B cell (primary cell): ENCODE measurements around the gene EHMT2. TPM values are rescaled to one million over a fixed set of nuclear protein-coding genes. Genes with fewer than 3 reads are reported as not detected.

Experiments
- ATAC-seq: fragments of 200-7000 bp; cut with Tn5 transposase; one replicate; pipeline ENCODE4 v1.10.0; 2021; ENCODE audit warnings: low read depth, mild to moderate bottlenecking, moderate number of reproducible peaks, moderate library complexity
- CTCF ChIA-PET: fragments of 350-600 bp; sonication (Branson Sonifier 250); formaldehyde crosslinking; loops from one replicate; lab custom pipeline; 2021; ENCODE audit warnings: antibody characterized with exemption, inconsistent platforms; lab: Charles Lee
- POLR2A ChIA-PET: fragments of 350-600 bp; sonication (Branson Sonifier 250); formaldehyde crosslinking; loops from one replicate; lab custom pipeline; 2021; ENCODE audit warnings: antibody characterized with exemption; lab: Charles Lee
- DNase-seq: peaks from one replicate; pipeline ENCODE4 v3.0.0; 2013
- H2AFZ ChIP-seq: 2 replicates; pipeline ENCODE4 v1.6.1; 2012; ENCODE audit warnings: mild to moderate bottlenecking, low read depth, low read length; ENCODE audit not compliant: insufficient read depth, poor library complexity, severe bottlenecking
- H3K27ac ChIP-seq, 2 donors: 1 replicate in 1 of 2; 2 replicates in 1 of 2; pipeline ENCODE4 v1.5.1; 2012 to 2013; ENCODE audit warnings: low read length in 2 of 2, mild to moderate bottlenecking in 2 of 2, moderate library complexity in 1 of 2
- H3K27me3 ChIP-seq, 4 experiments: fragments of 200-600 bp in 1 of 4; sonication (generic) in 1 of 4; replicated peaks in 1 of 4; 1 replicate in 2 of 4; 2 replicates in 2 of 4; pipeline versions ENCODE4 v1.6.1 to v1.7.0; 2013 to 2016; ENCODE audit warnings: low read length in 3 of 4, mild to moderate bottlenecking in 2 of 4, mixed read lengths in 1 of 4, moderate library complexity in 1 of 4; ENCODE audit not compliant: insufficient read depth in 4 of 4, control insufficient read depth in 3 of 4; ENCODE audit errors: control extremely low read depth in 1 of 4
- H3K36me3 ChIP-seq, 2 experiments: replicated peaks in 1 of 2; 1 replicate in 1 of 2; 2 replicates in 1 of 2; pipeline versions ENCODE4 v1.6.1 to v1.7.1; 2013; ENCODE audit warnings: low read length in 1 of 2; ENCODE audit not compliant: insufficient read depth in 2 of 2, control insufficient read depth in 1 of 2; ENCODE audit errors: control extremely low read depth in 1 of 2, extremely low read depth in 1 of 2
- H3K4me1 ChIP-seq, 2 donors: fragments of 200-600 bp in 1 of 2; sonication (generic) in 1 of 2; 1 replicate in 1 of 2; 2 replicates in 1 of 2; pipeline versions ENCODE4 v1.5.1 to v1.6.1; 2013 to 2017; ENCODE audit warnings: low read length in 2 of 2; ENCODE audit not compliant: control insufficient read depth in 2 of 2, insufficient read depth in 2 of 2
- H3K4me2 ChIP-seq: replicated peaks from 2 replicates; pipeline ENCODE3; 2012; ENCODE audit warnings: mild to moderate bottlenecking, low read depth, low read length; ENCODE audit not compliant: poor library complexity, severe bottlenecking
- H3K4me3 ChIP-seq, 5 experiments: fragments of 200-600 bp in 1 of 5; sonication (generic) in 1 of 5; 1 replicate in 3 of 5; 2 replicates in 2 of 5; pipeline versions ENCODE4 v1.5.1 to v1.7.0; 2011 to 2016; ENCODE audit warnings: low read length in 4 of 5, mild to moderate bottlenecking in 4 of 5, low read depth in 2 of 5, control low read depth in 1 of 5, moderate library complexity in 1 of 5; ENCODE audit not compliant: insufficient read depth in 1 of 5; ENCODE audit errors: control extremely low read depth in 1 of 5, extremely low read depth in 1 of 5
- H3K79me2 ChIP-seq: fragments of 200-600 bp; sonication (generic); one replicate; pipeline ENCODE4 v1.6.0; 2016; ENCODE audit warnings: low read length; ENCODE audit not compliant: control insufficient read depth, insufficient read depth
- H3K9ac ChIP-seq: fragments of 200-600 bp; sonication (generic); 2 replicates; pipeline ENCODE4 v1.6.1; 2017; ENCODE audit warnings: mild to moderate bottlenecking, low read length, moderate library complexity
- H3K9me3 ChIP-seq, 3 donors: one replicate each; pipeline versions ENCODE4 v1.6.1 to v1.7.1; 2013; ENCODE audit warnings: low read length in 2 of 3; ENCODE audit not compliant: control insufficient read depth in 2 of 3, insufficient read depth in 1 of 3; ENCODE audit errors: control extremely low read depth in 1 of 3
- H4K20me1 ChIP-seq: 2 replicates; pipeline ENCODE4 v1.6.0; 2012; ENCODE audit warnings: mild to moderate bottlenecking, low read length; ENCODE audit not compliant: insufficient read depth, control insufficient read depth, poor library complexity, severe bottlenecking
- H3K27ac Mint-ChIP-seq: one replicate; pipeline ENCODE4 v1.8.0; 2021; ENCODE audit warnings: mixed read lengths
- H3K27me3 Mint-ChIP-seq: one replicate; pipeline ENCODE4 v1.8.0; 2021; ENCODE audit warnings: mixed read lengths
- H3K4me1 Mint-ChIP-seq: one replicate; pipeline ENCODE4 v1.8.0; 2021; ENCODE audit warnings: mixed read lengths
- H3K4me3 Mint-ChIP-seq: one replicate; pipeline ENCODE4 v1.8.0; 2021; ENCODE audit warnings: mixed read lengths
- H3K9me3 Mint-ChIP-seq: one replicate; pipeline ENCODE4 v1.8.0; 2022; ENCODE audit warnings: mixed read lengths; ENCODE audit not compliant: insufficient read depth
- CTCF ChIP-seq: fragments of 200-600 bp; IDR thresholded peaks from one replicate; pipeline ENCODE4 v1.8.0; 2022; ENCODE audit warnings: antibody characterized with exemption, mild to moderate bottlenecking
- EZH2 ChIP-seq: IDR thresholded peaks from 2 replicates; pipeline ENCODE4 v1.6.1; 2012; ENCODE audit warnings: borderline replicate concordance, low read depth, mild to moderate bottlenecking, moderate library complexity, low read length; ENCODE audit not compliant: insufficient read depth, poor library complexity, severe bottlenecking
- WGBS: methylation state at CpG from one replicate; pipeline ENCODE4 v1.1.5; 2013; ENCODE audit warnings: missing lambda C conversion rate; ENCODE audit not compliant: insufficient coverage; 5-methylcytosine and 5-hydroxymethylcytosine counted together
- intact Hi-C: fragments of 100-400 bp; cut with micrococcal nuclease; formaldehyde crosslinking; loops from one replicate; pipeline ENCODE4 v1.10.0; 2022
- polyA plus RNA-seq: library from polyadenylated mRNA; depleted of rRNA; stranded (reverse); fragments of >200 nt; gene quantifications from 2 replicates; pipeline ENCODE4 v1.2.3, GENCODE V29; 2012
- total RNA-seq, 2 donors: library from RNA; stranded (reverse); fragments of 120-200 nt in 1 of 2; gene quantifications; 1 replicate in 1 of 2; 2 replicates in 1 of 2; pipeline versions ENCODE4 v1.2.3 to v1.2.4, GENCODE V29; 2013 to 2022

EHMT2 gene
- total and polyA plus RNA-seq, 2 donors (not counting 1 experiment from before 2014, with no cell fraction given) = 86.1 to 108 TPM

GRCh38 chr6:31906122-31906521 is 8.6 kb upstream of the EHMT2 start:
- no peak for DNase-seq
- H3K9me3 Mint-ChIP-seq = no peaks in the 10 kb centered on the region
- Histone ChIP-seq H3K9me3 (no peaks in the 10 kb centered on the region), H3K4me2 (no peak overlapping the region), H3K27ac (no peak overlapping the region), H2AFZ (no peak overlapping the region), H4K20me1 (no peaks in the 10 kb centered on the region), H3K4me1 (peaks cover 7 to 11% of the 10 kb centered on the region in 2 donors), H3K9ac (no peak overlapping the region), H3K4me3 (no peak overlapping the region), H3K27me3 (no peaks in the 10 kb centered on the region), H3K79me2 (no peaks in the 10 kb centered on the region), H3K36me3 (no peaks in the 10 kb centered on the region)
- CTCF ChIA-PET = interaction anchor here (1.2 kb wide), 1 partner anchor 47 kb away, joined by 3 read pairs; no protein-coding TSS in a partner anchor
- H3K4me1 Mint-ChIP-seq = peaks cover 12% of the 10 kb centered on the region
- no peak for TF ChIP-seq EZH2
- no peak for TF ChIP-seq CTCF
- 72% methylated on average over 3 of the region's 4 CpGs for WGBS
- intact Hi-C loops = no loop called here
- H3K27me3 Mint-ChIP-seq = peaks cover 8% of the 10 kb centered on the region
- POLR2A ChIA-PET = no interaction called here
- no peak overlapping the region for H3K27ac Mint-ChIP-seq
- H3K4me3 Mint-ChIP-seq = no peak overlapping the region
- no peak for ATAC-seq

- no peak overlapping the region for H3K27ac ChIP-seq
- Mint-ChIP-seq H3K4me3 (no peak overlapping the region), H3K4me1 (peaks cover 12% of the 10 kb centered on the region), H3K9me3 (no peaks in the 10 kb centered on the region), H3K27ac (no peak overlapping the region), H3K27me3 (peaks cover 4% of the 10 kb centered on the region)
- H3K27me3 ChIP-seq = no peaks in the 10 kb centered on the region
- CTCF ChIA-PET = interaction anchor here (1.2 kb wide), 1 partner anchor 48 kb away, joined by 3 read pairs; no protein-coding TSS in a partner anchor
- no CpG with 5 or more reads among the region's 1 CpG for WGBS
- peaks cover 7 to 11% of the 10 kb centered on the region in 2 donors for H3K4me1 ChIP-seq
- no peak overlapping the region for H2AFZ ChIP-seq
- no peak for ATAC-seq
- H3K4me3 ChIP-seq = no peak overlapping the region
- no peak for DNase-seq
- TF ChIP-seq EZH2 (no peak), CTCF (no peak)
- no peak overlapping the region for H3K4me2 ChIP-seq
- H3K9ac ChIP-seq = no peak overlapping the region
- no peaks in the 10 kb centered on the region for H3K9me3 ChIP-seq
- no peaks in the 10 kb centered on the region for H3K36me3 ChIP-seq
- intact Hi-C loops = no loop called here
- POLR2A ChIA-PET = no interaction called here
- H4K20me1 ChIP-seq = no peaks in the 10 kb centered on the region
- H3K79me2 ChIP-seq = no peaks in the 10 kb centered on the region
These were observed 7.5 kb upstream of the EHMT2 start for GRCh38 chr6:31905041-31905440.
